ENCODE results near the gene LARGE2.

Gene LARGE2

DNA sequence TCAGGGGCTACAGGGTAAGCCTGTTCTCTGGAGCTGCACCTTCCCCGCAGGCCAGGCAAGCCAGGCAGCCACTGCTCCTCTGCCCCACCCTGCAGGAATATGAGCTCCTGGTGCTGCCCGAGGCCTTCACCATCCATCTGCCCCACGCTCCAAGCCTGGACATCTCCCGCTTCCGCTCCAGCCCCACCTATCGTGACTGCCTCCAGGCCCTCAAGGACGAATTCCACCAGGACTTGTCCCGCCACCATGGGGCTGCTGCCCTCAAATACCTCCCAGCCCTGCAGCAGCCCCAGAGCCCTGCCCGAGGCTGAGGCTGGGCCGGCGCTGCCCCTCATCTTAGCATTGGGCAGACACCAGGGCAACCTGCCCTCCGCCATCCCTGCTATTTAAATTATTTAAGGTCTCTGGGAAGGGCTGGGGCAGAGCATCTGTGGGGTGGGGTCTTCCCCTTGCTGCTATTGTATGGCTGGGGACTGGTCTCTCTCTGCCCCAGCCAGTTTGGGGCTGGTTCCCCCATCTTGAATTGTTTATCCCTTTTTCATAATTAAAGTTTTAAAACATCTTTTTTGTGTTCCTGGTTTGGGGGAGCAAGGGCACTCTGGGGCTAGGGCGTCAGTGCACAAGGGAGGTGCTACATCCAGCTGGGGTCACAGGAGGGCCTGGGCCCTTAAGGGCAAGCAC is 6.2 kb downstream of the LARGE2 start:
- DNase-seq (ENCODE audit: low read depth, low spot score): no peak

DNA sequence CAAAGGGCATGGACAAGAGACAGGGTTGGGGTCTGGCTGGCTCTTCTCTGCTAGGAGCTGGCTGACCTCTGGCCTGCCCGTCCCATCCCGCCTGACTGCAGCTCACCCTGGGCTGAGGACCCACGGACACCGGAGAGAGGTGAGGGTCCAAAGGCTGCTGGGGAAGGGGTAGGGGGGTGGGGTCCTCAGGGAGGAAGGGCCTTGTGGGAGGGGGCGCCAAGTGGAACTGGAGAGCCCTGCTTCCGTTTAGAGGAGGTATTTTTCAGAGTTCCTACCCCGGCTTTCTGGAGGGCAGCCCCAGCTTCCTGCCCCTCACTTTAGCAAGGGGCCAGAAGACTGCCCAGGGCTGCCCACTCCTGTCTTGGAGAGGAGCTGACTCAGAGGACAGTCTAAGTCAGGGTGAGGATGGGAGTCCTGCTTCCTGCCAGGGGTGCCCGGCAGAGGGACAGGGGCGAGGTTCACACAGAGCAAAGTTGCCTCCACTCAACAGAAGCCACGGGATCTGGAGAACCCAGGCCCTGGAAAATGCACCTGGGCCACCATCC is 7.1 kb downstream of the LARGE2 start:
- no peak for DNase-seq (ENCODE audit: low read depth, low spot score)

- DNase-seq (ENCODE audit: low read depth, low spot score): no peak
These were observed 7.8 kb downstream of the LARGE2 start for GRCh38 chr11:45930031-45930794.

DNA sequence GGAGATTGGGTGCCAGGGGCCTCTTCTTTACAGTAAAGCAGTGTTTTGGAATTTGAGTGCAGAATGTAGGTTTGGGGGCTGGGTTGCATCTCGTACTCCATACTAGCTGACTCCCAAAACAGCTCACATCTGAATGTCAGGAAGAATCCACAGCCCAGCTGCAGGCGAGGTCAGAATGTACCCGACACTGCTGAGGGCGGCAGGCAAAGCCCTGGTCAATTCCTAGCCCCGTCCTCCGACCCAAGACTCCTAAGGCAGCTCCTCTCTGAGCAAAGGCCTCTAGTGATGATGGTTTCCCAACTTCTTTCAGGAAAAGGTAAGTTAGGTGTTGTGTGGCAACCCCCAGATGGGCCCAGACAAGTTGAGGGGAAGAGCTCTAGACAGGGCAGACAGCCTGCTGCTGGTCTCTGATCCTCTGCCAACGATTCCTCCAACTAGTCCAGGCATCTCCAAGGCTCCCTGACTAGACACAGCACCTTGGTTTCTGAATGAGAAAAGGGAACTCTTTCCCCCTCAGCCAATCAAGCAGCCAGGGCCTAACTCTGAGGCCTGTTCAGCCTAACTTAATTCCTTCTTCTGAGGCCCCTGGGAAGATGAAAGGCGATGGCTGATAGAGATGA is 8.6 kb downstream of the LARGE2 start:
- DNase-seq (ENCODE audit: low read depth, low spot score): no peak

DNA sequence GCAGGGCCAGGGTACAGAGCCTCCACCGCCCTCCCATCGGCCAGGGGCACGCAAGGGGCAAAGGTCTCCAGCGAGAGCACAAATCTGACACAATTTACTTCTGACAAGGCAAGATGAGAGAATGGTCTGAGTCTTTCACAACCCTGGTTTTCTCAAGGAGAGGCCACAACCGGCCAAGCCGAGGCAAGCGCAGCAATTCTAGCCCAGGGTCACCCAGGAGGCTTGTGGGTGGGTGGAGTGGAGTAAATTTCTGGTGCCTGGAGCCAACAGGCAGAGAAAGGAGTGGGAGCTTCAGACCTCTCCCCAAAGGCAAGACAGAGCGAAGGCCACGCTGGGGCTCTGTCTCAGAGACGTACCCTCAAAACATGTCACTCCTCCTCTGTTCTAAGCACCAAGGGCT is 9.3 kb downstream of the LARGE2 start:
- no peak for DNase-seq (ENCODE audit: low read depth, low spot score)

DNA sequence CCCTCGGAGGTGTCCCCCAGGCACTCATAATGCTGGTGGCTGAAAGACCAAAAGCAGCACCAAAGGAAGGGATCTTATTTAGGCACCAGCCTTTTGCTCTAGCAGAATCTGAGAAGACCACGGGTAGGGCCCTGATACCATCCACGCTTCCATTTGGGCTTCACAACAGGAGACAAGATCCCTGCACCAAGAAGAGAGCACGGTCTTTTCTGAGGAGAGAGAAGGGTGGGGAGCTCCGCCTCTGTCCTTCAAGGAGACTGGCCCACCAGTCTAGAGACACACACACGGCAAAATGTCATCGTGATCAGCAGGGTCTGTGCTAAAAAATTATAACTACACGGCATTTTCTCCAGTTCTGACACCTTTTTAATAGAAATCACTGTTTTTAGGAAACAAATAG is 9.8 kb downstream of the LARGE2 start:
- DNase-seq (ENCODE audit: low read depth, low spot score): no peak

GRCh38 chr11:45933131-45933831 is 10.8 kb downstream of the LARGE2 start:
- peak; percentile 44 for DNase-seq (ENCODE audit: low read depth, low spot score)

- no peak for DNase-seq (ENCODE audit: low read depth, low spot score)
These were observed 11.6 kb downstream of the LARGE2 start for GRCh38 chr11:45933846-45934579.

DNA sequence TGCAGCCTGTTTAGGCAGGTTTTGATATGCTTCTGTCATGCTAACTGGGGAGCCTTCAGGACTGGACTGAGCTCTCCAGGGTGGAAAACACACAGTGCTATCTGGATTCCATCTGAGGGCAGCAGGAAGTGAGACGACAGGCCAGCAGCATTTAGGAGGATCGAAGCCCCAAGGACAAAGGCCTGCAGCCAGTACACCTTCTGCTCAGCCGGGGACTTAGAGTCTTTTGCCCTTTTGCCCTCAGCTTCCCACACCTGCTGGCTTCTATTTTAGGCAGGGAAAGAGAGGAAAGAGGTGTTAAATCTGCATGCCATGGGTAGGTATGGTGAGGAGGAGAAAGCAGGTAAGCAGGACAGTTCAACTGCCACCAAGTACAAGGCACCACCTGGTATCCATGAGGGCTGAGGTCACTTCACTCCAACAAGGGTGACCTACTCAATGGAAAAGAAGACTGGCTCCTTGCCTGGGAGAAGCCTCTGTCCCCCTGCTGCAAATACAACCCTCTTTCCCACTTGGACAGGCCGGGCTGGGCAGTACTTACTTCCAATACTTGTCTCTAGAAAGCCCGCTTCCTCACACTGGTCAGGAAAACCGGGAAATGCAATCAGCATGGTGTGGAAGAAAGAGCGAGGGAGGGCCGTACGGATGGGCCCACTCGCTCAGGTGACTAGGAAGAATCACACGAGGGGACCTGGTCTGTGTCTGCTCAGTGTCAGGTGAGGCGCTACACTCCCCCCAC is 12.3 kb downstream of the LARGE2 start:
- DNase-seq (ENCODE audit: low read depth, low spot score): no peak

DNA sequence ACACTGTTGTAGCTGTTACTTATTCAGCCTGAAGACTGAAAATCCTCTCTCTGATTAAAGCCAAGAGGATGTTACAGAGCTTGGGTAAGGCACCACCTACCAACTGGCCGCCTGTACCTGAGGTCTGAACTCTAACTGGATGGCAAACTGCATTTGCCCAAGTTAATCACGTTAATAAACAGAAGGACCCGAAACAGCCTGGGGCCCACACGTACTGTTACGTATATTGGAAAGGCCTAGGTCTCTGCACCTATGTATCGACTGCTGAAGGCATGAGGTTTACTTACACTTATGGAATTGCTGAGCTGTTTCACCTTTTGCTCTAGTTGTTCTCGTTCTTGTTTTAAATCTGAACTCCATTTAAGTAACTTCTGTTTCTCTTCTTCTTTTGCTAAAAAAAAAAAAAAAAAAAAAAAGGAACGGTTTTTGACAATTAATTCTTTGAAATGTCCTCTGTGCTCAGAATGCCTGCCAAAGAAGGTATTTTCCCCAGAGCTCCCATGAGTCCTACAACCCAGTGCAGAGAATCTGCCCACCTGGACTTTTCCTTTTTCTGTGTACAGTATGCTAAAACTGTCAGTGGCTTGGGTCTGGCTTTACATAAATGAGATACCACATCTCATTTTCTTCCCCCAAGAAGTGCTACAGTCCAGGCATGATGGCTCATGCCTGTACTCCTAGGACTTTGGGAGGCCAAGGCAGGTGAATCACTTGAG is 13.1 kb downstream of the LARGE2 start:
- no peak for DNase-seq (ENCODE audit: low read depth, low spot score)

- no peak for DNase-seq (ENCODE audit: low read depth, low spot score)
These were observed 14.1 kb downstream of the LARGE2 start for GRCh38 chr11:45936511-45937054.

- no peak for DNase-seq (ENCODE audit: low read depth, low spot score)
These were observed 15.5 kb downstream of the LARGE2 start for GRCh38 chr11:45937916-45938315.

DNA sequence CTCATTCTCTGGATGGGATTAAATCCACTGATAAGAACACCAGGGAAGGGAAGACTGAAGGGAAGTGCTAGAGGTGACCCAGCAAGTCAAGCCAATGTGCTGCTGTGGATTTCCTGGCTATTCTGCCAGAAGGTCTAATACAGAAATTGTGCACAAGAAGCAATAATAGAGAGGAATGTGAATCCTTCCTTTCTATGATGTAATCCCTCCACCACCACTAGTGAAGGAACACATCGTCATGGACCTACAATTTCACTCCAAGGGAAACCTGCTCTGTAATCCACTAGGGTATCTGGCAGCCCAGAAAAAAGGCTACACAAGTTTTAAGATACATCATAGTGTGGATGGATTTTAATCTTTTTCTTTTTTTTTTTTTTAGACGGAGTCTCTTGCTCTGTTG is 17.4 kb downstream of the LARGE2 start:
- no peak for DNase-seq (ENCODE audit: low read depth, low spot score)

DNA sequence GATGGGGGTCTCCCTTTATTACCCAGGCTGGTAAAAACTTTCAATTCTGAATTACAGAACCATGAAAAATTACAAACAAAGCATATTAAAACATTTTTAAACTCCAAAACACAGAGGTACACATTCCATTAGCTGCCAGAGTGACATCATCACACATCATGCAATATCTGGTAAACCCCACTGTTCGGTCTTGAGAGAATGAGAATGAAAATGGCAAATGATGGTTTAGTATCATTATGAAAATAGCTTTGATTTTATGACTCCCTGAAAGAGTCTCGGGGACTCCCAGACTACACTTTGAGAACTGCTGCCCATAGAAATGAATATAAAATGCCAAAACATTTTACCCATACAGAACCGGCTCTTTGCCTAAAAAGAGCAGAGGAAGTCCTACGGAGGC is 18.8 kb downstream of the LARGE2 start:
- DNase-seq (ENCODE audit: low read depth, low spot score): no peak

GRCh38 chr11:45942381-45942780 is 19.9 kb downstream of the LARGE2 start:
- no peak for DNase-seq (ENCODE audit: low read depth, low spot score)

- DNase-seq (ENCODE audit: low read depth, low spot score): no peak
These were observed 23.0 kb downstream of the LARGE2 start for GRCh38 chr11:45945397-45945999.

DNA sequence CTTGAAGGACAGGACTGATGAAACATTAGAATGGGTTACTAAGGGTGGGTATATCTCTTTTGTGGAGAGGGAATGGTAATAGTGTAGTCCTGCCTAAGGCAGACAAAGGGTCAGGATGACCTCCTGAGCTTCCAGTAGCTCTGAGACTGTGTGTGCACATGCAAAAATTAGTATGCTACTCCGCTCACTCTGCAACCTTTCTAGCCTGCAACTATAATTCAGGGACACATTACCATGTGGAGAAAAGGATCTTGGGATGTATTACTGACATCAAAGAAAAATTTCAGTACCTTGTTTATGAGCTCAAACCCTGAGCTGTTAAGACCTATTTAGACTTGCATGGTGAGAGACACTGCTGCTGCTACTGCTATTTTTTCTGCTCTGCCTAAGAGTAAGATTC is 25.4 kb downstream of the LARGE2 start:
- no peak for DNase-seq (ENCODE audit: low read depth, low spot score)

DNA sequence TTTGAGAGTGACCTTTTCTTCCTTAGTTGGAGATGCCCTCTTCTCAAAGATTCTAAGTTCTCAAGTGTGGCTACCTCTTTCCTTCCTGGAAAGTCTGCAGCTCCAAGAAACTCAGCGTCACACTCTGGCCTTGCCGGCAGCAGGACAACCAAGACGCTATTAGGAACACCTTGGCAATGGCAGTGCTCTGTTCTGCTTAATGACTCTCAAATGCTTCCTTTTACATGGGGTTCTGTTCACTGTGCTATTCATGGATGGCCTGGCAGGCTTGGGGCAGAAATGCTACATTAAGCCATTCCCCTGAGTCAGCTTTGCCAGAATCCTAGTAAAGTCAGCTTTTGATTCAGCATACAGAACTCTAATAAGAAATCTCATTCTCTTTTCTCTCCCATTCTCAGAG is 25.9 kb downstream of the LARGE2 start:
- DNase-seq (ENCODE audit: low read depth, low spot score): peak; percentile 25

GRCh38 chr11:45949992-45950407 is 27.5 kb downstream of the LARGE2 start:
- DNase-seq (ENCODE audit: low read depth, low spot score): no peak
